Fibroblast of gingiva (primary cell): ENCODE results near the gene SLC17A6.
A peak's percentile ranks its signal among the peaks of the same experiment; 100 is the strongest.

Experiments
- DNase-seq: peaks from one replicate; pipeline ENCODE4 v3.0.0-alpha.2; 2011; ENCODE audit warnings: low read depth

Gene SLC17A6

DNA sequence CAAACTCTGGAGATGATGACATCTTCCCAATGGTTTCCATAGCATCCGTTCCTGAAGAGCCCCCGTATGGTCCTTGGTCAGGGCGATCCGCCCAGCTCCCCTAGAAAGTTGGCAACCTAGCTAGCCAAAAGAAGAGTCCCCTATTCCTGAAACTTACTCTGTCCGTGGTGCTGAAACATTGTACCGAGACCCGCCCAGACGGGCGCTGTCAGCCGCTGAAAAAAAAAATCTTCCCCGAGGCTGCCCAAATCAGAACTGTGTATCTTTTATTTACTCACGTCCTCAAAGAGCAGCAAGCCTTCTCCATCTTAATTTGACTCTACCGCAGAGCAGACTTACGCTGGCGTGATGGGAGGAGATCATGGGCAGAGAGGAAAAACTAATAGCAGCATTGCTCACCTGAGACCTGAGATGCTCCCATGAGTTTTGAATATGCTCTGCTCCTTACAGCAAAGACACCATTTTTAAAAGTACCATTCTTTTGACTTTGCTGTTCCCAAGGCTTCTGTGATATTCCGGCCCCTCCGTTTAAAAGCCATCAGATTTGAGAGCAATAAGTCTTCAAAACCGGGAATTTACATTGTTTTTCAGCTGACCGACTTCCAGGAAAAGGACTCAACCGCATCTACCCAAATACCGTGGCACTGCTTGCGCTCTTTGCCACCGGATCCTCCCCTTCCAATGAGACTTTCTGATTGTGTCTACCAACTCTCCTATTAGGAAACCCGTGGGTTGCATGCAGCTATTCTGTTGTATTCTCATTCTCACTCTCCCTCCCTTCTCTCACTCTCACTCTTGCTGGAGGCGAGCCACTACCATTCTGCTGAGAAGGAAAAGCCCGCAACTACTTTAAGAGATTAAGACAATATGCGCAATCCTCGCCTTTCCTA, at the start of gene SLC17A6:
SLC17A6 (plus strand) TSS at position 786 of the 890 bp plus-strand sequence. CDS start 153 bp downstream, outside the sequence.
- DNase-seq: no peak

DNA sequence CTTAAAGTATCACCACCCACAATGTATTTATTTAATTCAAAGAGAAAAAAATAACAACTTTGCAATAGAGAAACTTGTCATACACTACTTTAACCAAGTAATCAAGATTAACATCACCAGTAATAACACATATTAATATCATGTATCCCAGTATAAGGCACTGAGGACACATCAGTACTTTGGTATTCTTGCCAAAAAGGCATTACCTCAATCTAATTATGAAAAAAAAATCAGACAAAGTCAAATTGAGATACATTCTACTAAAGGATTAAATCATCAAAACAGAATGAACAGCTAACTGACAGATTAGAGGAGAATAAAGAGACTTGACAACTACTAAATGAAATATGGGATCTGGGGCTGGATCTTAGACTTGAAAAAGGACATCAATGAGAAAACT, 35.8 kb upstream of the SLC17A6 start:
- DNase-seq: no peak

DNA sequence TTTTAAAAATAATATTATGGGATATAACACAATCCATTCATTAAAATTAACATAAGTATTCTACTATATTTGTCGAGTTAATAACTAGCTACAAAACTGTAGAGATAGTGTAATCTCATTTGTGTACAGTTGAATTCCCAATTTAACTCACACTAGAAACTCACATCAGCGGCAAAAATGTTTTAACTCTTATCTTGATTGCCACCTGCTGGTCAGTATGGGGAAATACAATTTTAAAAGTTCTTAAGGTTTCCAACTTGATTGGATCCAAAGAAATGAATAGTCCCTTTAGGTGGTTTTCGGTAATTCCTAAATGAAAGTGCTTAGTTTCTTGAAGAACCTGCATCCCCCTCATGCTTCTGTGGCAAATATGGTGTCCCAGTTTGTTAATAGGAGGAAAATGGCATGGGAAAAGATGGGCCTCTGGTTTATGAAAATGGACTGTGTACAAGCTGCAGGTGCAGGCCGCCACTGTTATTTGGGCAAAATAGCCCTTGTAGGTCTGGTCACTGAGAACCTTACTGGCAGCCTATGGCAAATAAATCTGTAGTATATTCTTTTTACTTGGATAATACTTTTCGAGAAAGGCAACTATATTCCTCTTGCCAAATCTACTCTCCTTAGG, 33.7 kb upstream of the SLC17A6 start:
- DNase-seq: peak; percentile 20

DNA sequence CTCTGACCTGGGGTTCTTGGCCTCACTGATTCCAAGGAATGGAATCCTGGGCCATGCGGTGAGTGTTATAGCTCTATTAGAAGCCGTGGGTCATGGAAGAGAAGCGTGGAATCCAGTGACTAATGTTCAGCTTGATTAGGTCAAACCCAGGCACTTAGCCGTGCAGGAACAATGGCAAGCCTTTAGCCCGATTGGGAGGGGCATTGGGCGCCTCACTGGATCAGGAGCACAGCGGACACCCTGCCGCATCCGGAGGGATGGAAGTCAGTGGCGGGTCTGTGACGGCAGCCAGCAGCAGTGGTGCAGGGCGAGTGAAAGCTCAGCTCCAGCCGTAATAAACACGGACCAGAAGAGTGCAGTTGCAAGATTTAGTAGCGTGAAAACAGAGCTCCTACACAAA, 20.5 kb upstream of the SLC17A6 start:
- DNase-seq: no peak

DNA sequence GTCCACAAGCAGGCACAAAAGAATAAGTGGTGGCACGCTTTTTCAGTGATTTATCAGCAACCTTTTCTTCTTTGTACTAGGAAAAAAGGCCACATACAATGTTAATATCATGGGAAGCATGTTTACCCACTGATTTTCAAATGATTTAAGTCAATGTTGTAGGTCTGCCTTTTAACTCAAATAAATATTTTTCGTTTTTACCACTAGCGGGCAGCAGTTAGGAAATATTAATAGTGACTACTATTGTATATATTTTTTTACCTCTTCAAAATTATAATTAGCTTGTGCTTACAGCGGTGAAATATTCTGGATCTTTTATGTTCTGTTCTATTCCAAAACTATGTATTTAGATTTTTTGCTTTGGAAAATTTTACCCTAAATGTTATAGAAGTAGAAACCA, 6.4 kb upstream of the SLC17A6 start:
- DNase-seq: no peak

DNA sequence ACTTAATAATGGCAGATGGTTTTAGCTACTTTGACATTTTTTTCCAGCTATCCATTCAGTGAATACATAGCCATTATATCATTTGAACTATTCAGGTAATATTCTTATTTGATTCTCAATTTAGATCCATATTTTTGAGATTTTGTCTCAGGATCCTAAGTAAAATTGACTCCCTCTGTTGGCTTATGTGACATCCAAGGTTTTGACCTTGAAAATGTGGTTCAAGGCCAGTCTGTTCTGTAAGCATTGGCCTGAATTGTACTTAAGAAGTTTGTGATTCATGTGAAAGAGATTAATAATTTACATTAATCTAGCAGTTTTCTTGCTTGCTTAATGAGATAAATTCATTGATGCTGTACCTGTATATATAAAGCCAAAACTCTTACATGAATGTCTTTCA, 1.6 kb upstream of the SLC17A6 start:
- no peak for DNase-seq

DNA sequence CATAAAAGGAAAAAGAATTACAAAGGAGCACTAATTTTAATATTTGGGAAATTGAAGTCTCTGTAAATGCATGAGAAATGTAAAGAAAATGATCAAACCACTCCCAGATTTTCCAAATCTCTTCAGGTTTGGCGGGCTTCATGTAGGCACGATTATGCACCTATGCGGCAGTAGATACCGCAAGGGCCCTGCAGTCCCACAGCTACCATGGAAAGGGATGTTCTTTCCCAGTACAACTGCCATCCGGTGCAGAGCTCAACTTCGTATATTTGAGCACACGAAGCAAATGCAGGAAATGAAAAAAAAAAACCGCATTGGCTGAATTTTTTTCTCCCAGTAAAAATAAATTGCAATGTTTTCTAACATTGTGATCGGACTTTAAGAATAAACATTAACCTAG, 1.4 kb downstream of the SLC17A6 start:
- no peak for DNase-seq

DNA sequence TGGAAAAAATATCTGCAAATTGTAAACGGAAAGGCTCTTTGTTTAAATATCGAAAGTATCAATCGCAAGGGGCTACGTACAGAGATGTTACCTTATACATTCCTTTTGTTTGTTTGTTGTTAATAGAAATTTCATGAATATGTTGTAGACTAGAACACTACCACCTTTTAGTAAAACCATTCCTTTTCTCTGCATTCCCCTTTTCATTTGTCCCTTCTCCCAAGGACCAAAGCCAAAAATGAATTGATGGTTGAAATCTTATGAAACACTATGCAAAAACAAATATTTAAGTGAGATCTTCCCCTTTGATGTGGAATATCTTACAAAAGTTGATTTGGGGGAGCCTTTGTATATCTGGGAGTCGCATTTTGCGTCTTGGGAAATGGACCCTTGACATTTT, 2.1 kb downstream of the SLC17A6 start:
- DNase-seq: no peak

DNA sequence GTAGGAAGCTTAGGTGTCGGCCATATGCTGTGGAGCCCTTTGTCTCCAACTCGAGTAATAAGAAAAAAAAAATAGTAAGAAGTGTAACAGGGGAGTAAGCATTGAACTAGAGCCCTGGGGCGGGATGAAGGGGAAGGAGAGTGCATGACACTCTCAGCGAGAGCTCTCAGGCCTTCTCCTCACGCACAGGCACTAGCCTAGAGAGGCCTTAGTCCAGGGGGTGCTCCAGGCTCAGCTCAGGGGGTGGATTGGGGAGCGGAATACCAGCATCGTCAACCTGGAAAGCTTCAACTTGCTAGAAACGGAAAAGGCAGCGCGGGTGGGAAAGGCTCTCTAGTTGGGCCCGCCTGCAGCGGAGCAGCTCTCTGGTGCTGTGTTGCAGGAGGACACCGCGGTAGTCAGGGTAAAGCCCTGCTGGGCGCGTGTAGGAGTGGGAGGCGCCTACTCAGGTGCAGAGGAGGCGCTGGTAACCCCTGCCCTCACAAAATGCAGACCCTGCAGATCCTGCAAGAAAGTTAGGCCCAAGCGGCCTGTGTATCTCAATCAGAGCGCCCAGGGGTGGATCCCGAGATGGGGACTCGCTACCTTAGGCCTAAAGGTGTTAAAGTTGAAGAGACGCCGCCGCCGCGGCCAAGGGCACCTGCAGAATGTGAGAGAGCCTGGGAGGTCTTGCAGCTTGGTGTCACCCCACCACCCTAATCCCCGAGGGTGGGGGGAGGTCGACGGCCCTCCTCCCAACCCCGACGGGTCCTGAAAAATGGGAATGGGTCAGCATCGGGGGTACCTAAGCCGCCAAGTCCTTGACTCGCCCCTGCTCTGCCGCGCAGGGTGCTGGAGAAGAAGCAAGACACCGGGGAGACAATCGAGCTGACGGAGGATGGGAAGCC, 2.8 kb downstream of the SLC17A6 start:
- DNase-seq: no peak

DNA sequence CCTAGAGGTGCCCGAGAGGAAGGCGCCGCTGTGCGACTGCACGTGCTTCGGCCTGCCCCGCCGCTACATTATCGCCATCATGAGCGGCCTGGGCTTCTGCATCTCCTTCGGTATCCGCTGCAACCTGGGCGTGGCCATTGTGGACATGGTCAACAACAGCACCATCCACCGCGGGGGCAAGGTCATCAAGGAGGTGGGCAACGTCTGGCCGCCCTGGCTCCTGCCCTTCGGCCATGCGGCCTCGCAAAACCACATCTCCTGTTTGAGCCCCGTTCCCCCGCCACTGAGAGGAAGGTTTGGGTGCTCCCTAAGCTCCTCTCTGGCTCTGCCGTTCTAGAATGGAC, 3.4 kb downstream of the SLC17A6 start:
- DNase-seq: no peak

DNA sequence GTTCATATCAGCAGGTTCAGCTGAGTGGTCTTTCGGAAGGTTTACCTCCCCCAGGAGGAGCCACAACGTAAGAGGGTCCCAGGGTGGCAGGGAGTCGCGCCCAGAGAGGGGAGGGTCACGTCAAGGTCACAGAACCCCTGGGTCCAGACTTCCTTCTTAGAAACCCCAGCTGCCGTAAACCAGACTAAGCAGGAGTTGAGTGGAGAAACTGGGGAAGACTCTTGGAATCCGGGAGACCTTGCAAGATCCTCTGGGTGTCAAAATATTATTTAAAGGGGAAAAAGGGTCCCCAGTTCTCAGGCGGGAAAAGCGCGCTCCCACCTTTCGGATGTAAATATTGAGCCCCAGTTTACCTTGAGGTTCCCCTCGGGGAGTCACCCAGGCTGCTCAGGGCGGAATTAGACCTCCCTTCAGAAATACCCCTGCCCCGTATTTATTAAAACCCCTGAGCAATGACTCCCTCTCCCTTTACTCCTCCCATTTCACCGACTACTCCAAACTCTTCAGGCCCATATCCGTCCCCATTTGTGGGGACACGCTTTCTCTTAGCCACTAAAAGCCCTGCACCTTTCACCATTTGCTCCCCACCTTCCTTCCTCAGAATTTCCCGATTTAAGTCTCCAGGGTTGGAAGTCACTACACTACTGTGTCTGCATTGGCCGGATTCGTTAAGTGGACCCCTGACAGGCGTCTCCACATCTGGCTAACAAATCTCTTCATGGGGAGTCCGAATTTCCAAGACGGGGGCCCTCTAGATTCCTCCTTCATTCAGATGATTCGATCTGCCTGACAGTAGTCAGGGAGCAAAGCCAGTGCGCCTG, 4.2 kb downstream of the SLC17A6 start:
- DNase-seq: no peak

DNA sequence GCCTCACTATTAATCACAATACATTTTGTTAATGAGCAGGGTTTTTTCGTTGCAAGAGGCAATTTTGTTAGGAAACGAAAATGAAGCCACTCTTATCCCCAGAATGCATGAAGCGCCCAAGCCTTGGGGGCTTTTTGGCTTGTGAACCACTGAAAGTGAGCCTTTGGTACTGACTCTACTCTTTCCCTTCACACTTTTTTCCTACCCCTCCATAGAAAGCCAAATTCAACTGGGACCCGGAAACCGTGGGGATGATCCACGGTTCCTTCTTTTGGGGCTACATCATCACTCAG, 4.8 kb downstream of the SLC17A6 start:
- DNase-seq: no peak

DNA sequence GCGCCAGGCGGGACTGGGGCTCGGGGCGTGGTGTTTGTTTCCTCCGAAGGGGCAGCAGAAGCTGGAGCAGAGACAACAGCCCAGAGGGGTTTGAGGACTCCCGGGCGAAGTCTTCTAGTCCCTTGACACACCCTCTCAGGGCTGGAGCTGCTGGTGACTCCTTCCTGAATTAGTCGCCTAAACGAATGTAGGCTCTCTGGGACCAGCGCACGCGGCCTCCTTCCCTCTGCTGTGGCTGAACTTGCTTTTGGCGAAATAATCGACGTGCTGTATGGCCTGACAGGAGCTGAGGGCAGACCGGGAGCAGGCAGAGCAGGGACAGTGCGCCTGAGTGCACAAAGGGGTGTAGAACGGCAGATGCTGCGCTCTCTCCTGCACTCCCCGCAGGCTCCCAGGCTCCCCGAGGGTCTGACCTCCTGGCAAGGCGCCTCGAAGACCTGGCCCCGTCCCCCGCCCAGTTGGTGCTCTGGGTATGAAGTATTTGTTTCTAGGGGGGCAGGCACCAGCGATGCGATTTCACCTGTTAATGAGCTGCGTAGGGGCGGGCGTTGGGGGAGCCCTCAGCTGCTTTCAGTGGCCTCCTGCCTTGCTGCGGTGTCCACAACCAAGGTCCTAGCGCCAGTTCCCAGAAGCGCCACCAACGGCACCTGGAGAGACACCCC, 5.3 kb downstream of the SLC17A6 start:
- no peak for DNase-seq

DNA sequence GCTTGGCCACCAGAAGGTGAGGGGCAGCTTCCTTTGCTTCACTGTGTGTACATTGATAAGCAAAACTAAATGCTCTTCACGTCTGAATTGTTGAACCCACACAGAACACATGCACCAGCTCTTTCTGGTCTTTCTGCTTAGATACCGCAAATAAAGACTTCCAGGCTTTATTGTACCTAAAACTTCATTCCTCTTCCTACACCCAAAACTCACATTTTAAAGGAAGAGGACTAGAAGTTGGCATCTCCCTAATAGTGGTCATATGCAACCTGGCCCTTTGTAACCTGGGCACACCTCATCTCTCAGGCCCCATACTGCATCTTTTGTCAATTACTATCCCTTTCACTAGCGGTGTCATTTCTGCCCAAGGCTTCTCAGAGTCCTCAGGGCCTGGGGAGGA, 5.9 kb downstream of the SLC17A6 start:
- DNase-seq: no peak

DNA sequence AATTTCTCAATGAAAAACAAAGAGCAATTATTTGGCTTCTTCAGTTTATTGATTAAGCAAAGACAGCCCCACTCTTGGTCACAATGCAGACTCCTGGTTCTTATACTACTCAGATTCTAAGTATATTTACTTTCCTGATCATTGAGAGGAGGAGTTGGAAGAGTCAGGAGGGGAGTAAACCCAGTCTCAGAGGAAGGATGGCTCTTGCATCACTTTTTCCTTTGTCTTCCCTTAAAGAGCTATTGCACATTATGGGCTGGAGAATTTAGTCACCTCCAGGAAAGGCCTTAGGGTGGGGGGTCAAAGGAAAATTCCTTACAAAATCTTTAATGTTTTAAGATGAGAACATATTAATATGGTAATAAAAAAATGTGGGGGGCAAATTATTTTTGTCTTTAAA, 8.1 kb downstream of the SLC17A6 start:
- no peak for DNase-seq

DNA sequence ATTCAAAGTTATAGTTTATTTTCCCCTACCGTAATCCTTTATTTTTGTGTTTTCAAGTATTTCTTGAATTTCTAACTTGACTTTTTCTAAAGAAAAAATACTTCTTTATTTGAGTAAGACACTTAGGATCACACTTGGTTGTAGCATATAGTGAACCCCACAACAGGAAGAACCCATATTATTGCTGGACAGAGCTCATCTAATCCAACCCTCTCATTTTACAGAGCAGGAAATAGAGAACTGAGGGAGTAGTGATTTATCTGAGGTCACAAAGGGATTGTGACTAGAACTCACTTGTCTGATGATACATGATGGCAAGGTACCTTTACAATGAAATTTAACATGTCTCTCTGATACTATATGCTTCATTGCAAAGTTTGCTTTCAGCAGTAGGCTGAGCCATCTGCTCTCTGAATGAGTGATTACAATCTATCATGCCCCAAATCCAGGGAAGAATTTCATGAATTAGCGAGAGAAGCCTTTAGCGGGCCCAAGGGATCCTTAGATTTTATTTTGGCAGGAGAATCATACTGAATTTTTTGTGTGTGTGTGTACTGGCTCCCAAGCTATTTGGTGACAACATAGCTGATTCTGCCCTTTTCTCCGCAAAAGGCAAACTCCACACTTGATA, 9.8 kb downstream of the SLC17A6 start:
- DNase-seq: no peak

DNA sequence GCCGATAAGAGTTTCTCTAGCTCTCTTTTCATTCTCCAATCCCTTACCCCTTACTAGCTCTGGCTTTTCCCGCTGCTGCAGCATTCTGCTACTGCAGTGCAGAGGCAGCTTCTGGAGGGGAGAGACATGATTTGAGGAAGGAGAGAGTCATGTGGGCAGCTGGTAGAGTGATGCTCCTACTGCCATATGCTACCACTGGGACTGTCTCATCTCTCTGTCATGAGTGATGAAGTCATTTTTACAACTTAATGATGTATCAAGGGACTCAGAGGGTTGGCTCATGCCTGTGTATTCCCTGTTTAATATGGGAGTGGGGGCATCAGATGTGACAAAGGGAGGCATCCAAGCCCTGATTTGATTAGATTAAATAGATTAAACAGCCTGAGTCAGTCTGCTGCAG, 11.3 kb downstream of the SLC17A6 start:
- no peak for DNase-seq

DNA sequence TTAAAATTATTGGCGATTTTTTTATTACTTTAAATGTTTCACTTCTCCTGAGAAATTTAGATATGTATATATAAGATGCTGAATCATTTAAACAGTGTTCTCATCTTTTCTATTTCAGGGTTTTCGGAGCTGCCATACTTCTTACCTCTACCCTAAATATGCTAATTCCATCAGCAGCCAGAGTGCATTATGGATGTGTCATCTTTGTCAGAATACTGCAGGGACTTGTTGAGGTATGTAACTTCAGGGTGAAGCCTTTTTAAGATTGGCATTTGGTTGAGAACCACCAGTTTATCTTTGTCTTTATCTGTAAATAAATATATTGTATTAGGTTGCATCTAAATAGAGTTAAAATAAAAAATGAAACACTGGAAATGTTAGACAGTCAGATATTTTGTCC, 21.1 kb downstream of the SLC17A6 start:
- no peak for DNase-seq

DNA sequence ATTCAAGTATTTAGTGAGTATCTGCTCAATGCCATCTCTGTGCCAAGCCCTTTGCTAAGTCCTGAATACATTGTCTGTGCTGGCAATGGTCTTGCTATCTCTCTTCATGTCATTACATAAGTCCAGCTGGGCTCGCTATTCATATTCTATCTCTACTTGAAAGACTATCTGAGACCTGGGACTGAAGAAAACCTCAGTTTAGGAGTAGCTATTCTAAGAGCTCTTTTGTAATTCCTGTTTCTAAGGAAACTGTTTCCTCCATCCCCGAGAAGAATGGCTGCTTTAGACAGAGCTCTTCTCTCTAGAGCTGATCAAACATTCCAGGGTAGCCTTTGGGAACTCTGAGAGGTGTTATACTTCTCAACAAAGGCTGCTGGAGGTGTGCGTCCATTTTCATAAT, 33.0 kb downstream of the SLC17A6 start:
- no peak for DNase-seq

DNA sequence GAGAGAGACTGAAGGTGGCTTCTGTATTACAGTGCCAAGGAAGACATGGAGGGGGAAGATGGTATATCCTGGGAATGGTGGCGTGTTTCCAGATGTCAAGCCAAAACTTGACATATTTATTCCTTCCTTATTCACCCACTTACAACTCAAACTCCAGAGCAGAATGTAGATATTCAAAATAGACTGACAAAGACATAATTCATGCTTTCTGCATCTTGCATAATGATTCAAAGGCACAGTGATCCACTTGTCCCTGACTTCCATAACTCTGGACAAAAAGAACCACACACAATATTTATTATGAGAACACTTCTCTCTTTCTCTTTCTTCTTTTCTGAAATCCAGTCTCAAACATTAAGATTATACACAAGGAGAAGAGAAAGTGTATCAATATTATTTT, 48.9 kb downstream of the SLC17A6 start:
- DNase-seq: no peak
